IMR-90 (cell line): Measurements from ENCODE around the gene PAX8.
A peak's percentile ranks its signal among the peaks of the same experiment; 100 is the strongest.

Source experiments
- FOS ChIP-seq: fragments of 150-350 bp; IDR thresholded peaks from 2 replicates; pipeline ENCODE4 v1.6.1; 2016; ENCODE audit warnings: low read depth, low read length
- POLR2A ChIP-seq: IDR thresholded peaks from 2 replicates; pipeline ENCODE4 v1.6.1; 2012; ENCODE audit warnings: mild to moderate bottlenecking, low read depth, low read length
- SMC3 ChIP-seq: fragments of 150-350 bp; IDR thresholded peaks from 2 replicates; pipeline ENCODE4 v1.6.1; 2016; ENCODE audit warnings: low read depth, mild to moderate bottlenecking, antibody characterized with exemption, low read length, moderate library complexity
- TF ChIP-seq, protein P1 (sequence below): conservative IDR thresholded peaks from 2 replicates; pipeline ENCODE4 v1.5.1; 2012; ENCODE audit warnings: mild to moderate bottlenecking, low read depth, low read length, improper control_type of control experiment

DNA sequence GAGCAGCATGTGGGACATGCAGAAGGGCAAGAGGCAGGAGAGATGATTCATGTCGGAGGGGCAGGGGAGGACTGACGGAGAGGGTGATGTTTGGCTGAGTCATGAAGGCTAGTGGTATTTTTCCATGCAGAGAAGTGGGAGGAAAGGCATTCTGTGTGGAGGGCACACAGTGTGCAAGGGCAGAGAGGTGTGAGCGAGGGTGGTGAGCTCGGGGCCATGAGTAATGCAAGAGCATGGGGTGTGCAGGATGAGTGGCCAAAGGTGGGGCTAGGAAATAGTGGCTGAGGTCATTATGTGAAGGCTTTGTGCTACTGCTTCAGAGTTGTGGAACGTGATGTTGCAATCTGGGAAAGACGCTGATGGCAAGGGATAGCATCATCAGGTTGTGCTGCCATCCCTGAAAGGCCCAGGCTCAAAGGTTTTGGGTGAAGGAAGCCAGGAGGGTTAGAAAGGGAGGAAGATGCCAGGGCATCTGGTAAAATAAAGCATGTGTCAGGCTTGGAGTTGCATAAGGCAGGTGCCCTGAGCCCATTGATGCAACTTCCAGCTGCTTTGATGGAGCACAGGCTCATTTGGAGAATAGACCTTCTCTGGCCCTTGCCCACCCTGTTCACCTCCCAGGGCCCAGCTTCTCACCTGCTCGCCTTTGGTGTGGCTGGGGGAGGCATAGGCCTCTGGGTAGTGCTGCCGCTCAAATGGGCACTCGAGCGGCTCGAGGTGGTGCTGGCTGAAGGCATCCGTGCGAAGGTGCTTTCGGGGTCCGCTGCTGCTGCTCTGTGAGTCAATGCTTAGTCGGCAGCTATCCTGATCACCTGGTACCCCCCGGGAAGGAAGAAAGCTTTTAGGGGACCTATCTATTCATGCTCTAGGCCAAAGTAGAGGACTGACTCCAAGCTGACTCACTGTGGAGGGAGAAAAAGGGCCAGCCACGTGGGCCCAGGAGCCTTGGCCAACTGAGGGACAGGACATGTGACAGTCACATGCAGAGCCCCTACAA lies 37.5 kb downstream of the PAX8 start:
- TF ChIP-seq, protein P1, sequence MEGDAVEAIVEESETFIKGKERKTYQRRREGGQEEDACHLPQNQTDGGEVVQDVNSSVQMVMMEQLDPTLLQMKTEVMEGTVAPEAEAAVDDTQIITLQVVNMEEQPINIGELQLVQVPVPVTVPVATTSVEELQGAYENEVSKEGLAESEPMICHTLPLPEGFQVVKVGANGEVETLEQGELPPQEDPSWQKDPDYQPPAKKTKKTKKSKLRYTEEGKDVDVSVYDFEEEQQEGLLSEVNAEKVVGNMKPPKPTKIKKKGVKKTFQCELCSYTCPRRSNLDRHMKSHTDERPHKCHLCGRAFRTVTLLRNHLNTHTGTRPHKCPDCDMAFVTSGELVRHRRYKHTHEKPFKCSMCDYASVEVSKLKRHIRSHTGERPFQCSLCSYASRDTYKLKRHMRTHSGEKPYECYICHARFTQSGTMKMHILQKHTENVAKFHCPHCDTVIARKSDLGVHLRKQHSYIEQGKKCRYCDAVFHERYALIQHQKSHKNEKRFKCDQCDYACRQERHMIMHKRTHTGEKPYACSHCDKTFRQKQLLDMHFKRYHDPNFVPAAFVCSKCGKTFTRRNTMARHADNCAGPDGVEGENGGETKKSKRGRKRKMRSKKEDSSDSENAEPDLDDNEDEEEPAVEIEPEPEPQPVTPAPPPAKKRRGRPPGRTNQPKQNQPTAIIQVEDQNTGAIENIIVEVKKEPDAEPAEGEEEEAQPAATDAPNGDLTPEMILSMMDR = no peak
- TF ChIP-seq SMC3 (no peak), POLR2A (no peak), FOS (peak; percentile 98)
